Fibroblast of upper back skin (primary cell): Measurements from ENCODE around the gene MAST4.

ENCODE experiments used
- DNase-seq: peaks from one replicate; pipeline ENCODE4 v3.0.0-alpha.2; 2013

Gene MAST4

DNA sequence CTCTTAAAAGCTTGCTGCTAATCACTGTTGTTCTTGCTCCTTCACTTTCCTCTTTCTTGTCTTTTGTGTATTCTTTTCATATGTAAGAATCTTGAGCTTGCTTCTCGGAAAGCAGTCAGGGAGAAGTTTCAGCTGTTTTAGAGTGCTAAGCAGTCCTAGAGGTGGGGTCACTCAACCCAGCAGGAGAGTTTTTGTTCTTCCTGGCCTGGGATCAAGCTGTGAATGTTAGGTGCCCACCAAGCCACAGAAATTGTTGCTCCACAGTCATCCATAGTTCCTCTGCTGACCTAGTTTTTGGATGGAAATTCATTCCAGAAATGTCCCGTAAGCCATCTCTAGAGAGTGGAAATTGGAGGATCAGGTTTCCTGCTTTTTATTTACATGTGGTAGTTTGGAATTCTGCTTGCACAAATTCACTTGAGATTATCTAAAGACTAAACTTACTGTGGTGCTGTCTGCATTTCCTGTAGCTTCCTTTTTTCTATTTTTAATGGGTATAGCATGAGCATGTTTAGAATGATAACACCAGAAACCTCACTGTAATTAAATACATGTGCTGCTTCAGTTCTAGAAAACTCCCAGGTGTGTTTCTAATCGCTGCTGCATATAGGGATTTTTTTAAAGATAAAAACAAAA, 108.7 kb downstream of the MAST4 start:
- peak; percentile 62 for DNase-seq

DNA sequence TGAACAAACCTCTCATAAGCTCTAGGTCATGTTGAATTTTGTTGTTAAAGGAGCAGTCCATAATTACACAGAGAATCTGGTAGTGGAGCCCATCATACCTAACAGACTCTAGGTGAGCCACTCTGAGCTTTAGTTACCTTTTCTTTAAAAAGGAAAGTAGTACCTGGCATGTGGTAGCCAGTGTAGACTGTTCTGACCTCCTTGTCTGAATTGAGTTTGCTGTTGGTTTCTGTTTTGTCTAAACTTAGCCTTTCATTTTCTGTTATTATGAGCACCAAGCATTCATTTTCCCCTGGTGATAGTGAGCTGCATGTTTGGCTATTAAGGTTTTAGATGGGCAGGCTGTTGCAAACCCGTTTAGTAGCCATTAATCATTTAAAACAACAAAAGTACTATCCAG, 112.2 kb downstream of the MAST4 start:
- DNase-seq, result no peak

DNA sequence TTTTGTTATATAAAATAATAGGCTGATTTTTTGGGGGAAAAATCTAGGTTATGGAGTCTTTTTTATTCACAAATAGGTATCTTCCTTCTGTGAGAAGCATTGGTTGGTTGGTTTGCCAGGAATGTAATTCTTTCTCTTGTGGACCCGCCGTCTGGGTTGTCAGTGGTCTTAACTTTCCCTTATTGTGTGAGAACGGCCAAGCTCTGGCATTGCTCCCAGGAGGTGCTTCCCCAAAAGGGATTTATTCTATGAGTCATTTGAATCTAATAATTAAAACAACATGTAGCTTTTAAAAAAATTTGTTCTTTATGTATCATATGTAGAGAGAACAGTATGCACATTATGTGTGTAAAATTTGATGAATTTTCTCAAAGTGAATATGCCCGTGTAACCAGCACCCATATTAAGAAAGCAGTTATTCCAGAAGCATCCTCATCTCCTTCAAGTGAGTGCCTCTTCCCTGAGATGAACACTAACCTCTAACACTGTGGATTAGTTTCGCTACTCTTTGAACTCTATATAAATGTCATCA, 114.4 kb downstream of the MAST4 start:
- DNase-seq, result peak; percentile 96

DNA sequence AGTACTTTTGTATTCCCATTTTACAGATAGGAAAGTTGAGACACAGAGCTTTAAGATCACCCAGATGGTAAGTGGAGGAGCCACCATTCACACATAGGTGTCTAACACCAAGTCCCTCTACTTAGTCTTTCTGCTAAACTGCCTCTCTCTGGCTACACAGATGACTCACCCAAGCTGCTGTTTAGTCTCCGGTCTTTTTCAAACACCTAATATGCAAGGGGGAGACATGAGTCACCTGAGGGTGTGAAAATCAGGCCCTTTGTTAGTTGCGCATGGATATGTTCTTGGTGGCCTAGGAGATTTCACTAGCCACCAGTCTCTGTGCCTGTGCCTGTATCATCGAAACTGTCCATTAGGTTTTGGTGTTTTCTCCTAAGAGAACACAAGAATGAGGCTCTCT, 117.8 kb downstream of the MAST4 start:
- DNase-seq, result peak; percentile 43

DNA sequence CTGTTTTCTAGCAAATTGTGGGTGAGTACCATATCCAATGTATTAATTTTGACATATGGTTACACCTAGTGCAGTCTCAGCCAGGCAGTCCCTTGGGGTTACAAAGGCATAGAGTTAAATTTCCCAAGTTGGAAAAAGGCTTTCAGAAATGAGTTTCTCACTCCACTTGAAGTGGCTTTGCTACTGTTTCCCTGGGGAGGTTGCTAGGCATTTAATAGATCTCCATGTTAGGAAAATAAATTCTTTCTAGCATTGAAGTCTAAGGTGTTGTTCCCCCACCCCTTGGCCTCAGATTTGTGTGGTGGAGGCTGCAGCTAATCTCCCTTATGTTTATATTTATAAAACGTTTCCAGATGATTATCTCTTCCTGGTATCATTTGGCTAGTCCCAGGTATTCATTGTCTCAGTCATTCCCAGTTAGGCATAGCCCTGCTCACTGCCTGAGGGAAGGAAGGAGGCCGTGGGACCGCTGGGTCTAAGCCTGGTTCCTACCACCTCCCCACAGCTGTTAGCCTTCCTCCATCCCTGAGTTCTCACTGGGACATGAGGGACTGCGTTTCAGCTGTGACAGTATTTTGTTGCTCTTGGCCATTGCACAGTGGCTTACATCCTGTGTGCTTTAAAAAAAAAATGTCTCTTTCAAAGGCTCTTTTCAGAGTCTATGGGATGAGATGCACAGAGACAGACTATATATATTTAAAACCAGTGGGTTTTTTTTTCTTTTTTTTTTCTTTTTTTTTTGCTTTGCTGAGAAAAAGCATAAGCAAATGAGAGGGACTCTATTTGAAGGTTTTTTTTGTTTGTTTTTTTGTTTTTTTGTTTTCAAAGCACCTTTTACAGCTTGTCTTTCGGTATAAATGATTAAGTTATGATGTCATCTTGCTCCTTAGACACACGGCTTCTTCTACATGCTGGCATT, 121.5 kb downstream of the MAST4 start:
- no peak for DNase-seq

DNA sequence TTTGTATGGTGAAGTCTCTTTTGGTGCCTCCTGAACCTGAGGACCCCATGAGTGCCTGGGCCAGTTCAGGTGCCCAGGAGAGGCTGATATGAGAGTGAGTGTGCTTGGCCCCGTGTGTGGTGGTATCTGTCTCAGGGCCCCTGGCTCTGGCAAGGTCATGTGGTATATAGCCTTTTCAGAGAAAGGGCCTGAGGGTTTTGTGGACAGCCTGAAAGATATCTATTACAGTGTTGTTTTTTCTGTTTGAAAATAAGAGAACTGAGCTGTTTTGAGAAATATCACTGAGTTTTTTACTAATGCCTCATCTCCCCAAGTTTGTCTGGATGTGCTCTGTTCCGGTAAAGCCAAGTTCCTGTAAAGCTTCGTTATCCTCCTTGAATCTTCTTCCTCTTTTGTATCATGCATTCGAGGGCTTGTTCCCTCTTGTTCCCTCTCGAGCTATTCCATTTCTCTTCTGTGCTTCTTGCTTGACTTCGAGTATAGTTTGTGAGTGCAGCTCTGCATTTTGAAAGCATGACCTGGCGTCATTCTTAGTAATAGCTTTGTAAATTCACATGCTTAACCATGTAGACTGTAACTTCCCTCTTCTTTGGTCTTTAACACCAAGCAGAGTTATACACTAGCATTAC, 122.3 kb downstream of the MAST4 start:
- no peak for DNase-seq

DNA sequence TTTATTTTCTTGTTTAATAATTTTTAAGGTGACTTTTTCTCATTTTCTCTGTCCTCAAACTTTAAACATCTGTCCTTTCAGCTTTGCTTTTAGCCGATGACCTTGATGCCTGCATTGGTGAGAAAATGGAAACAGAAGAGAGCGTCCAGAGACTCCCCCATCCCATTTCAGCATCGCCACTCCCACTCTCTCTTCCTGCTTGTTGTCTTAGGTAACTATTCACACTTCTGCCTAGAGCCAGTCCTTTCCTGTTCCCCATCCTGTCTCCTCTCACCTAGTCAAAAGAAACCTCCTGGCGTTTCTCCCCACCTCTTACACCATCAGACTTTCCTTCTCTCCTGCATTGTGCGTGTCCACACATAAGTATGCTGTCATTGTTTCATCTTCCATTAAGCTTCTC, 124.6 kb downstream of the MAST4 start:
- no peak for DNase-seq

DNA sequence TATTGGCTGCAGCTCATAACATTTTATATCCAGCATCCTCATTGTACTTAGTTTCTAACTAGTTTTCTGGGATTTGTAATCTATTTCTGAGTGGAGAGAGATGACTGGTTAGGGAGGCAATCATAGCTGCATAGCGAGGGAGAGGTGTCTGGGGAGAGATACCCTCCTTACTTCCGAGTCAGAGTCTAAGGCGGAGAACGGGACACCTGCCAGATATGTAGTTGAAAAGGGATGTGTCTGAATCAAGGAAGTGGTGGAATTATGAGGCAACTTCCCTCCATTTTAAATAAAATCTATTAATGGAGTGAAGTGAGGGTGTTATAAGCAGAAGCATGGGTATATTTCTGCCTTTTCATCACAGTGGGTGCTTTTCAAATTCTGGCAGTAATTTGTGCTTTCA, 126.5 kb downstream of the MAST4 start:
- DNase-seq, result no peak

DNA sequence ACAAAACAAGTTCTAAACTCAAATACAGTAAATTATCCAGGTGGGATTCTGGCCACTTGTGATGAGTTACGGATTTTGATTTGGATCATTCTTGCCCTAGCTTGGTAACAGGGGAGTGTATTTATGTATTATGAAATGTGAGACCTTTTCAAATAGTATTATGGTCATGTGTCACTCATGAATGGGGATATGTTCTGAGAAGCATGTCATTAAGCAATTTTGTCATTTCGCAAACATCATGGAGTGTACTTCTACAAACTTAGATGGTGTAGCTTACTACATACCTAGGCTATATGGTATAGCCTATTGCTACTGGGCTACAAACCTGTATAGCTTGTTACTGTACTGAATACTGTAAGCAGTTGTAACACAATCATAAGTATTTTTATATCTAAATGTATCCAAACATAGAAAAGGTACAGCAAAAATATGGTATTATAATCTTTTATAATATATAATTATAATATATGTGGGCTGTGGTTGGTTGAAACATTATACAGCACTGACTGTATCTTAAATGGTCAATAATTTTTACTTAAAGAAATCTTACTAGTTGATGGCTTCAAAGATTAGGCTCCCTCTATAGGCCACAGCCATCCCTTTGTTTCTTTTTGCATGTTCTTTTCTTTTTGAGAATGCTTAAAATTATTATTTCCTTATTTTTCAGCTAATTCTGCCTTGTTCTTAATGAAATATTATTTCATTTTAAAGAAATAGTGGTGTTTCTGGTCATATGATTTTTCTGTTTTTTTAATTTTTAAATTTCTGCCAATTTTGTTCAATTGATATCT, 128.4 kb downstream of the MAST4 start:
- DNase-seq, result no peak

DNA sequence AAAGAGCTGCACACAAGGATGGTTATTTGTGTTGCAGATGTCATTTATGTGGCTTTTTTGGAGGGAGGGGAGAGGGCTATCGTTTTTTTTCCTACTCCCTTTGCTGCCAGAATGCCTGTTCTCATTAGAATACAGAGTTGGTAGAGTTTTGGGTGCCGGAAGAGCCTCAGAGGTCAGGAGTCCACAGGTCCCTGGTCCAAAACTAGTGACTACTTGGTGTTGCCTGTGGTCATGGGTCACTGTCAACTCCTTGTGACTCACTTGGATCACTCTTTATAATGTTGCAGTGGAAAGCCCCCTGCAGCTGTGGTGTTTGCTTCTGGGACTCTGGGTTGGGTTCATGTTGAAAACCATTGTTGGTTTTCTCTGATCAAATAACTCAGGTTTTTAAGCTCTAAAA, 131.4 kb downstream of the MAST4 start:
- no peak for DNase-seq

DNA sequence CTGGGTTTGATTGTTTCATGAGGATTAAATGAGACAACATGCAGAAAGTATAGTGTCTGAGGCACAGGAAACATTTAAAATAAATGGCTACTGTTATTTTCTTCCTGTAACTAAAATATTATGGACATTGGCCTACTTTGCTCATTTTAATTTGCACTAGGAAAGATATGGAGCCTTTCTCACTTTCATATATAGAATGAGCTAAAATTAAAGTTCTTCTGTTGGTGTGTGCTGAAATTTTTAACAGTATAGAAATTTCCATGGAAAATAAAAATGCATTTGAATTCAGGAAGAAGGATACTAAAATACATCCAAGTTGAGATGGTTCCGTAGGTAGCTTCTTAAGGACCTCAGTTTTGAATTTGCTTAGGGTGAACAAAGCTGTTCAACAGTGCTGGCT, 131.9 kb downstream of the MAST4 start:
- no peak for DNase-seq

DNA sequence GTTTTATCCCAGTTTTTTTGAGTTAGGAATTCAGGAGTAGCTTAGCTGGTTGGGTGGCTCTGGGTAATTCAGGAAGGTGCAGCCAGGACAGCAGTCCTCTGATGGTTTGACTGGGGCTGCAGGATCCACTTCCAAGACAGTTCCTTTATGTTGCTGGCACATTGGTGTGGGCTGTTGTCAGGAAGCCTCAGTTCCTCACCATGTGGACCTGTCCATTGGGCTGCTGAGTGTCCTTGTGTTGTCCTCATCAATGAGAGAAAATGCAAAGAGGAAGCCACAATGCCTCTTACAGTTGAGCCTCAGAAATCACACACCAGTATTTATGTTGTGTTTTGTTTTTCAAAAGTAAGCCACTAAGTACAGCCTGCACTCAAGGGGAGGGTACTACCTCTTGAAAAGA, 140.9 kb downstream of the MAST4 start:
- DNase-seq, result no peak

DNA sequence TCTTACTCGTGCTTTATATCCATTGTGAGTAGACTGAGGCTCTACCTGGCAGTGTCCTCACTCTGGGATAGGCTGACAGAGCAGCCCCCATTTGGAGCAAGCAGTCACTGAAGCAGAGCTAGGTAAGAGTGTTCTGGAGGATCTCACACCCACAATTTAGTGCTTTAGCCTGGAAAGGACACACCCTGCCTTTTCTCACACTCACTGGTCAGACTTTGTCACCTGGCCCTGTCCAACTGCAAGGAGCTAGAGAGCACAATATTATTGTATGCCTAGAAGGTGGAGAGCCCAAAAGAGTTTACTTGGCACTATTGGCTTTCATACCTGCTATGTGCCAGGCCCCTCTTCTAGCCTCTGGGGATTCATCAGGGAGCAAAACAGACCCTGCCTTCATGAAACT, 141.9 kb downstream of the MAST4 start:
- no peak for DNase-seq

DNA sequence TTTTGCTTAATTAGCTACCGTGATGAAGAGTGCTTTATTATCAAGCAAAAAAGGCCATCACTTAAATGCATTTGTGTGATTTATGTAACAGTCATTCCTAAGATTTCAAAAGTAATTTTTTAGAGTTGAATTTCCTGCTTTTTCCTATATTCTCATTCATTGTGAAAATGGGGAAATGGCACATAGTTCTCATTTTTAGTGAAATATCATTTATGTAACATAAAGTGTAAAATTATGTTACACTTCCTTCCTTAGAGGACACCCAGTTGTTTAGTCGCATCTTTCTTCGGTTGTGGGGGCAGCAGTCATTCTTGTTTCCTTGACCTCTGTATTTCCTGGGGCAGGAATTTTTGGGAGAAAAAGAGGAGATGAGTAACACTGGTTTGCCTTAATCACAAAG, 142.8 kb downstream of the MAST4 start:
- DNase-seq, result no peak

DNA sequence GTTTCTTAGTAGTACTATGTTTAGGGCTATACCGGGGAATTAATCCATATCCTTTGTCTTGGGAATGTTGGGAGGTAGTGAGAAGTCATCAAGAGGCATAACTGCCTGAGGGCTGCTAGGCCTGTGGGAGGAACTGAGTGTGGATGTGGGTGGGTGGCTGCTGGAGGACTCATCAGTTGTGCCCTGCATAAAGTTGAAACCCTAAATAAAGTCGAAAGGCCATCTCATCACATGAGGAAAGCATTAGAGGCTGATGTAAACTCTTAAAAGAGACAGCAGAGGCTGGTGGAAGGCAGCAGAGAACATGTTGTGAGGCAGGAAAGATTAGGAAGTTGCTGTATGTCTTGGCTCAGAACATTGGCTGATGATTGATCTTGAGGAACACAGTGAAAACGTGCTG, 143.8 kb downstream of the MAST4 start:
- DNase-seq, result no peak

DNA sequence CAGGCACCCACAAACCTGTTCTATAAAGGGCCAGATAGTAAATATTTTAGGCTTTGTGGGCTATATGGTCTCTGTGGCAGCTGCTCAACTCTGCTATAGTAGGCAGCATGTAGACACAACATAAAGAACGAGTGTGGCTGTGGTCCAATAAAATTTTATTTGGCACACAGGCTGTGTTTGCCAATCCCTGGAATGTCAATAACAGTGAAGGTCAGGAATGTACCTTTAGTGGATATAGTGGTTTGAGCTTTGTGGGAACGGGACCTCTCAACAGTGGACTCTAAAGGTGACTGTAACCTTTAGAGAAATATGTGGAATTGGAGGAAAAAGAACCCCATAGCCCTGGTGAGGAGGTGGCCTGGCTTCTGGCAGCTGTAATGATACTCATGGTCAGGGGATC, 145.2 kb downstream of the MAST4 start:
- no peak for DNase-seq

DNA sequence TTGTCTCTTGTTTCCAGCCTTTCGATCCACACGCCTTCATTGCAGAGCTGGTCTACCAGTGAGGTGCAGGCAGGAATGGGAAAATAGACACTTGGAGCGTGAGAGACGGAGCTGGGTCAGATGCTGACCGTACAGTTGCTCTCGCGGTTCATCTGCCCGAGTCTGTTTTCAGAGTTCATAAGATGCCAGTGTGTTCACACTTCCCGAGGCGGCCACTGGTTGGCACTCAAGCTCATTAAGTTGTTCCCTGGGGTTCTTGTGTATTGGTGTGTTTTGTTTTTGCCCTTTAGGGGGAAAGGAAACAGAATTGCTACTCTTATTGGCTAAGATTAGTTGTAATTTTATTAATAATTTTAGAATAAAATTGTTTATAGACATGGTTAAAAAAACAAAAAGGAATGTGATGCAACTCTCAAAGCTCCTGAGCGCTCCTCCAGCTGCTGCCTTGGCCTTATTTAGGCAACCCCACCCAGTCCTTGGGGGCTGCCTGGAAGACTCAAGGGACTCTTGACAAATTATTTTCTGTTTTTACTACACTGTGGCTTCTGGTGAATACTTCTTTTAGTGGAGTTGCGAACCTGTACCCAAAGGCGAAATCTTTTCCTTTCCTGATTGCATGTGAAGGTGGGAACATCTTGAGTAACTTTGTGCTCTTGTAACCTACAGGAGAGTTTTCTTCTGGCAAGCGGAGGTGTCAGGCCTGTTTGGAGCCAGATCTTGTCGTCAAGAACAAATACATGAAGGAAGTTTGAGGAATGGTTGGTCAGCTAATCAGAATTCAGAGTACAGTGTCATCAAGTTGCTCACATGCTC, 146.1 kb downstream of the MAST4 start:
- no peak for DNase-seq

DNA sequence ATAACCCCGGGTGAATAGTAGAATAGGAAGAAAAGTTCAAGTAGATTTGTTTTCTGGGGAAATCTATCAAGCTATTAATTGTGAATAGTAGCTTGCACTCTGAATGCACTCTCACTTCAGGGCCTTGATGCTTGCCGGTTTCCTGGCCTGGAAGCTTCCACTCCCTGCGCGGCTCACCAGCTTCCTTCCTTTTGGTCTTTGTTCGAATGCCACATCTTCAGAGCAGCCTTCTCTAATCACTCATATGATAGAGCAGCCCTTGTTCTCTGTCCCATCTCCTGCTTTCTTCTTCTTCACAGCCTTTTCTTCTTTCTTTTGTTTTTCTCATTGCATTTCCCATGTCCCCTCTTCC, 146.7 kb downstream of the MAST4 start:
- no peak for DNase-seq

DNA sequence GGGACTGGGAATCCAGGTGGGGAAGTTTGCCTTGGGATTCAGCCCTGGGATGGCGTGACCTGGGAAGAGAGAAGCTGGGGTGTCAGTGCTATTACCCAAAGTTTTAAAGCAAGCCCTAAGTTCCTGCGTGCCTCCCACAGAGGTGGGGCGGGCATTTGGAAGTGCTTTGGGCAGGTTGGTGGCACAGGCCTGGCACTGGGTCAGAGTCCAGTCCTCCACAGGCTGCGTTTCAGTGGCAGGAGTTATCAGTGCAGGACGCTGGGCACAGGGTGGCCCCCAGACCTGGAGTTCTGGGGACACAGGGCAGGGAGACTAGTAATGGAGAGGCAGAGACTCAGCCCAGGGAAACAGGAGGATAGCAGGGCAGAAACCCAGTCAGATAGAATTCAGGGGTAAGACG, 147.2 kb downstream of the MAST4 start:
- no peak for DNase-seq

DNA sequence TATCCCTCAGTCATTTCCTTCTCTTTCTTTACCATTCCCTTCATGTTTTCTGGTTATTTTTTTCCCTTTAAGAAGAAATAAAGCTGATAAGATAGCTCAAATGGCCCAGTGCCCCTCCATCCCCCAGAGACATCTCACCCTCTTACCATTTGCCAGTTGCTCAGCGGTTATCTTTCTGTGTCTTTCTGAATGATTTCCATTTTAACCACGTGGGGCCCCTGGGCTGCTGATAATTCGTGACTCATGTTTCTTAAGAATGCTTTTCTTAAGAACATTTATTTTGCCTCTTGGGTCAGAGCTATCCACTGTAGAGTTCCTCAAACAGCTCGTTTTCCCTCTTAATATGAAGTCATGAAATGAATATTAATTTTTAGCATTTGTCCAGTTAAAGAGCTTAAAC, 147.8 kb downstream of the MAST4 start:
- DNase-seq, result peak; percentile 34

DNA sequence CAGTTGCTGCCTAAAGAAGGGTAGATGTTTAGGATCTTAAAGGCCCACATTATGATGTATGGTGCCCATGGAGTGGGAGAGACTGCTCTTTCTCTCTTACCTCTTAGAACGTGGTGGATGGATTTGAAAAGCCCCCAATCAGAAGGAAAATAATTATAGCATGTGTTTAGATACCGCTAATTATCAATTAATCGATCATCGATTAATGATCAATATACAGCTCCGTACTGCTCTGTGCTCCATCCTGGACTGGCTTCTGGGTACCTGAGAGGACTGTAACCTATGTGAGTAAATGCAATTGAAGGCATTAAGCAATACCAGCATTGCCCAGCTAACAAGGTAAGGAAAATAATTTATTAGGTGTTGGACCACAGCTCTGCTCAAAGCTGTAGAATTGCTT, 149.1 kb downstream of the MAST4 start:
- DNase-seq, result no peak

DNA sequence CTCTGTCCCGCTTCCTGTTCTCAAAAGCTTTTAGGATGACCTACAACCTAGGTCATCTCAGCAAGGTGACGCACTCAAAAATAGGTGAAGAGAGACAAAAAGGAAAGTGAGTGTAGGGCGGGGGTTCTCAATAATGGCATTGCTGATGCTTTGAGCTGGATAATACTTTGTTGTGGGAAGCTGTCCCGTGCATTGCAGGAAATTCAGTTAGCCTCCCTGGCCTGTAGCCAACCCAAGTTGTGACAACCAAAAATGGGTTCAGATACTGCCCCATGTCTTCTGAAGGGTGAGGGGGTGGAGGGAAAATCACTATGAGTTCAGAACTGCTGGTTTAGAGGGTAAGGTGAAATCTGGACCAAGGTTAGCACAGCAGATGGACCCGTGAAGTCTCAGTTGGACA, 151.4 kb downstream of the MAST4 start:
- DNase-seq, result no peak
